AG04449 (cell line): ENCODE results near the gene HS3ST4.

Source experiments
- CTCF ChIA-PET: fragments of 350-600 bp; formaldehyde crosslinking; extraction: SDS; loops from one replicate; lab custom pipeline; 2021; ENCODE audit warnings: antibody characterized with exemption; lab: Yijun Ruan, JAX
- POLR2A ChIA-PET: fragments of 400-600, 350-600 bp; formaldehyde crosslinking; extraction: SDS; loops from one replicate; lab custom pipeline; 2020; ENCODE audit warnings: antibody characterized with exemption, inconsistent platforms; lab: Yijun Ruan, JAX
- DNase-seq: peaks from one replicate; pipeline ENCODE4 v3.0.0-alpha.2; 2010; ENCODE audit warnings: low read depth, low spot score
- H3K4me3 ChIP-seq: 2 replicates; pipeline ENCODE4 v1.5.1; 2011; ENCODE audit warnings: low read depth, mild to moderate bottlenecking, control low read depth, low read length
- TF ChIP-seq, protein P1 (sequence below): IDR thresholded peaks from one replicate; pipeline ENCODE4 v1.5.1; 2011; ENCODE audit warnings: mild to moderate bottlenecking, moderate library complexity, low read length, control low read depth, inconsistent platforms; ENCODE audit not compliant: insufficient read depth; ENCODE audit errors: missing control alignments

The HS3ST4 gene

DNA sequence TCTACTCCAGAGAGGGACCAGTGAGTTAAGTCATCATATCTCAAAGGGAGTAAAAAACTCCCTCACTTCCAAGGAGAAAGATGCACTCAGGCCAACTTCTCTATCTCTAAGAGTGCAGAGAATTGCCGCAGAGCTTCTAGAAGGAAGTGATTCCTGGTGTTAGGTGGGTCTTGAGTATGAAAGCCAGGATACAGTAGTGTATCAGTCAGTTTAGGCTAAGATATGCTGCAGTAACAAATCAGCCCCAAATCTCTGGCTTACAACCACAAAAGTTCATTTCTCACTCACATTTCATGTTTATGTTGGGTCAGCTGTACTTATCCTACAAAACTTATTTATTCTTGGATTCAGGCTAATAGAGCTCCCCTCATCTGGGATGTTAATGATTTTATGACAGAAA, 106.3 kb downstream of the HS3ST4 start:
- TF ChIP-seq, protein P1, sequence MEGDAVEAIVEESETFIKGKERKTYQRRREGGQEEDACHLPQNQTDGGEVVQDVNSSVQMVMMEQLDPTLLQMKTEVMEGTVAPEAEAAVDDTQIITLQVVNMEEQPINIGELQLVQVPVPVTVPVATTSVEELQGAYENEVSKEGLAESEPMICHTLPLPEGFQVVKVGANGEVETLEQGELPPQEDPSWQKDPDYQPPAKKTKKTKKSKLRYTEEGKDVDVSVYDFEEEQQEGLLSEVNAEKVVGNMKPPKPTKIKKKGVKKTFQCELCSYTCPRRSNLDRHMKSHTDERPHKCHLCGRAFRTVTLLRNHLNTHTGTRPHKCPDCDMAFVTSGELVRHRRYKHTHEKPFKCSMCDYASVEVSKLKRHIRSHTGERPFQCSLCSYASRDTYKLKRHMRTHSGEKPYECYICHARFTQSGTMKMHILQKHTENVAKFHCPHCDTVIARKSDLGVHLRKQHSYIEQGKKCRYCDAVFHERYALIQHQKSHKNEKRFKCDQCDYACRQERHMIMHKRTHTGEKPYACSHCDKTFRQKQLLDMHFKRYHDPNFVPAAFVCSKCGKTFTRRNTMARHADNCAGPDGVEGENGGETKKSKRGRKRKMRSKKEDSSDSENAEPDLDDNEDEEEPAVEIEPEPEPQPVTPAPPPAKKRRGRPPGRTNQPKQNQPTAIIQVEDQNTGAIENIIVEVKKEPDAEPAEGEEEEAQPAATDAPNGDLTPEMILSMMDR = no peak

GRCh38 chr16:25799816-25800215, 108.1 kb downstream of the HS3ST4 start:
- DNase-seq = no peak
- CTCF ChIA-PET = no interaction called here
- H3K4me3 ChIP-seq = no peak overlapping the region
- POLR2A ChIA-PET = no interaction called here
- TF ChIP-seq, protein P1 = no peak

More for the DNA sequence above, 106.3 kb downstream of the HS3ST4 start:
- DNase-seq = no peak
- POLR2A ChIA-PET = no interaction called here
- H3K4me3 ChIP-seq = no peak overlapping the region
- CTCF ChIA-PET = no interaction called here

GRCh38 chr16:25812215-25812614, 120.5 kb downstream of the HS3ST4 start:
- no peak for DNase-seq
- CTCF ChIA-PET = no interaction called here
- POLR2A ChIA-PET = no interaction called here
- TF ChIP-seq, protein P1 = no peak
- no peak overlapping the region for H3K4me3 ChIP-seq

- POLR2A ChIA-PET = no interaction called here
- DNase-seq = no peak
- TF ChIP-seq, protein P1 = no peak
- CTCF ChIA-PET = no interaction called here
- H3K4me3 ChIP-seq = no peak overlapping the region
Measured at GRCh38 chr16:25817295-25817694, 125.5 kb downstream of the HS3ST4 start.

DNA sequence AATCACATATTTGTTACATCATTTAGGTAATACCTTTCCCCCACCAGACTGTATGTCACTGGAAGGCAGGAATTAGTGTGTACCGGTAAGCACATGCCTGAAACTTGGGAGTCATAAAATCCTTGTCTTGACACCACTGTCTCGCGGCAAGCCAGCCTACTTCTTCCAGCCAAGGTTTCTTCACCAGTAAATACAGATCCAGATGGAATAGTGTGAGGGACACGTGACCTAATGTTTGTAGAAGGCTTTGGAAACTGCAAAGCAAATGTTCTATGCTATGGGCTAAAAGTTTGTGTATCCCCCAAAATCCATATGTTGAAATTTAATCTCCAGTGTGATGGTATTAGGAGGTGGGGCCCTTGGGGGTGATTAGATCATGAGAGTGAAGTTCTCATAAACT, 126.1 kb downstream of the HS3ST4 start:
- ChIA-PET POLR2A (no interaction called here), CTCF (no interaction called here)
- DNase-seq = no peak
- H3K4me3 ChIP-seq = no peak overlapping the region
- TF ChIP-seq, protein P1 = no peak

DNA sequence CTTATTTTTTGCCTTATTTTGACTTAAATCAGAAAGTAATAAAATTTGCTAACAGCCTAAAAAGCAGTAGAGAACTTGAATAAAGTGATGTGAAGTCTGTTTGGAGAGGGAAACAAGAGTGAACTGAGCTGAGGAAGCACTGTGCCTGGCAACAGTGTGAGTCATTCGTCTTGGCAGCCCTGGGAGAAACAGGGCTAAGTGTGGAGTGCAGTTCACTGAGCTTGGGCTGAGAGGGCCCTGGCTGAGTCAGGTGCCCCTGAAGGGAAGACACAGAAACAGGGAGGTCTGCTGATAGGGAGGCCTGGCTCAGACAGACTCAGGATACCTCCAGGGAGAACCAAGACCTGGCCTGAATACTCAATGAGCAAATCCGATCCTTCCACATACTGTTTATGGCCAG, 132.1 kb downstream of the HS3ST4 start:
- TF ChIP-seq, protein P1 = no peak
- DNase-seq = no peak
- ChIA-PET POLR2A (no interaction called here), CTCF (no interaction called here)
- no peak overlapping the region for H3K4me3 ChIP-seq
